Subcutaneous adipose tissue (tissue), 4 donors: ENCODE results near the gene ARHGEF10L. TPM values are rescaled to one million over a fixed set of nuclear protein-coding genes. Genes with fewer than 3 reads are reported as not detected.

ENCODE experiments used
- total RNA-seq, 4 donors: library from RNA; depleted of rRNA; stranded (reverse); fragments of >200 nt; gene quantifications; one replicate each; pipeline ENCODE4 v1.1.0, GENCODE V29; 2016
- TF ChIP-seq, protein P1 (sequence below): fragments of 450-650 bp; IDR thresholded peaks from one replicate; pipeline ENCODE4 v1.5.1; 2016; ENCODE audit warnings: low read depth, mild to moderate bottlenecking, control low read depth, antibody characterized with exemption, moderate library complexity

Gene ARHGEF10L
- total RNA-seq, 4 donors from 2014 or later, result 19.1 to 54.6 (median 41.7) TPM

DNA sequence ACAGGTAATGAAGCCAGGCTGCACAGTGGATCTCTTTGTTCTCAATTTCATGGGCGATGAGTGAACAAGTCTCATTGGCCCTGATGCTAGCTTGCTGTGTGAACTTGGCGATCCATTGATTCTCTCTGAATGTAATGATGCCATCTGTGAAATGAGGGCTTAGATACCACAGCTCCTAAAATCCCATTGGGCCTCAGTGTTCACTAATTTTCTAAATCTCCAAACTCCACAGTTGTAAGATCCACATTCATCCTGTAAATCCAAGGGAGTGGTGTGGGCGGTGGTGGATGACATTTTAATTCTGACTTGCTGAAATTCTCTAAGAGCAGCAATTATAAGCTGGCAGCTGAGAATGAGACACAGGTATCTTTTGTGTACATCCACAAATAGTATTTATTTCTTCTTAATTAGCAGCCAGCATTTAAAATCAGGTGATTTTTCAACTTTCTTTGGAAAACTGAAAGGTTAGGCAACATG, 206.0 kb downstream of the ARHGEF10L start:
- TF ChIP-seq, protein P1, sequence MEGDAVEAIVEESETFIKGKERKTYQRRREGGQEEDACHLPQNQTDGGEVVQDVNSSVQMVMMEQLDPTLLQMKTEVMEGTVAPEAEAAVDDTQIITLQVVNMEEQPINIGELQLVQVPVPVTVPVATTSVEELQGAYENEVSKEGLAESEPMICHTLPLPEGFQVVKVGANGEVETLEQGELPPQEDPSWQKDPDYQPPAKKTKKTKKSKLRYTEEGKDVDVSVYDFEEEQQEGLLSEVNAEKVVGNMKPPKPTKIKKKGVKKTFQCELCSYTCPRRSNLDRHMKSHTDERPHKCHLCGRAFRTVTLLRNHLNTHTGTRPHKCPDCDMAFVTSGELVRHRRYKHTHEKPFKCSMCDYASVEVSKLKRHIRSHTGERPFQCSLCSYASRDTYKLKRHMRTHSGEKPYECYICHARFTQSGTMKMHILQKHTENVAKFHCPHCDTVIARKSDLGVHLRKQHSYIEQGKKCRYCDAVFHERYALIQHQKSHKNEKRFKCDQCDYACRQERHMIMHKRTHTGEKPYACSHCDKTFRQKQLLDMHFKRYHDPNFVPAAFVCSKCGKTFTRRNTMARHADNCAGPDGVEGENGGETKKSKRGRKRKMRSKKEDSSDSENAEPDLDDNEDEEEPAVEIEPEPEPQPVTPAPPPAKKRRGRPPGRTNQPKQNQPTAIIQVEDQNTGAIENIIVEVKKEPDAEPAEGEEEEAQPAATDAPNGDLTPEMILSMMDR, result no peak

DNA sequence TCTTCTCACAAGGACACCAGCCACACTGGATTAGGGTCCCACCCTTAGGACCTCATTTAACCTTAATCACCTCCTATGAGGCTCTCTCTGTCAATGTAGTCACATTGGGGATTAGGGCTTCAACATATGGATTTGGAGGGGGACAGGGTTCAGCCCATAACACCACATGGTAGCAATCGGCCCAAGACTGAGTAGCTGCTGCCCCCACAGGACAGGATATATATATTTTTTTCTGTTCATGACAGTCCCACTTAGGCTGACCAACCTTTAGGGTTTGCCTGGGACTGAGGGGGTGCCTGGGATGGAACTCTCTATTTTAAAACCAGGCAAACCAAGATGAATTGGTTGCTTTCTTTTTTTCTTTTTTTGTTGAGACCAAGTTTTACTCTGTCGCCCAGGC, 207.4 kb downstream of the ARHGEF10L start:
- TF ChIP-seq, protein P1, result no peak

Other genes starting within 250 kb of the ARHGEF10L start
- gene PADI4, start 231.5 kb upstream of the ARHGEF10L start, total RNA-seq, result 1 to 10 TPM in 1 of 4 donors, under 1 TPM in 1, not detected in 2; 0.22 to 1.3 TPM
- gene PADI6, start 167.5 kb upstream of the ARHGEF10L start, total RNA-seq, result not detected
- gene RCC2, start 100.0 kb upstream of the ARHGEF10L start, total RNA-seq, result 10 to 100 TPM; 17.4 to 24.0 (median 21.5) TPM
- gene ACTL8, start 215.6 kb downstream of the ARHGEF10L start, total RNA-seq, result not detected